OCI-LY7 (cell line): ENCODE data around the gene NCOA7.

Experiments
- EZH2phosphoT487 ChIP-seq: fragments of 200-600 bp; sonication (generic); IDR thresholded peaks from 2 replicates; pipeline ENCODE4 v1.6.1; 2018; ENCODE audit warnings: low read depth, borderline replicate concordance, mild to moderate bottlenecking, mixed run types, antibody characterized with exemption, low read length, moderate library complexity, mixed read lengths
- TF ChIP-seq, protein P1 (sequence below): fragments of 200-600 bp; sonication (generic); conservative IDR thresholded peaks from 2 replicates; pipeline ENCODE4 v1.5.1; 2014; ENCODE audit warnings: mild to moderate bottlenecking, antibody characterized with exemption, low read length, moderate library complexity, mixed read lengths

GRCh38 chr6:125918230-125918629 lies 127.5 kb downstream of the NCOA7 start:
- TF ChIP-seq, protein P1, sequence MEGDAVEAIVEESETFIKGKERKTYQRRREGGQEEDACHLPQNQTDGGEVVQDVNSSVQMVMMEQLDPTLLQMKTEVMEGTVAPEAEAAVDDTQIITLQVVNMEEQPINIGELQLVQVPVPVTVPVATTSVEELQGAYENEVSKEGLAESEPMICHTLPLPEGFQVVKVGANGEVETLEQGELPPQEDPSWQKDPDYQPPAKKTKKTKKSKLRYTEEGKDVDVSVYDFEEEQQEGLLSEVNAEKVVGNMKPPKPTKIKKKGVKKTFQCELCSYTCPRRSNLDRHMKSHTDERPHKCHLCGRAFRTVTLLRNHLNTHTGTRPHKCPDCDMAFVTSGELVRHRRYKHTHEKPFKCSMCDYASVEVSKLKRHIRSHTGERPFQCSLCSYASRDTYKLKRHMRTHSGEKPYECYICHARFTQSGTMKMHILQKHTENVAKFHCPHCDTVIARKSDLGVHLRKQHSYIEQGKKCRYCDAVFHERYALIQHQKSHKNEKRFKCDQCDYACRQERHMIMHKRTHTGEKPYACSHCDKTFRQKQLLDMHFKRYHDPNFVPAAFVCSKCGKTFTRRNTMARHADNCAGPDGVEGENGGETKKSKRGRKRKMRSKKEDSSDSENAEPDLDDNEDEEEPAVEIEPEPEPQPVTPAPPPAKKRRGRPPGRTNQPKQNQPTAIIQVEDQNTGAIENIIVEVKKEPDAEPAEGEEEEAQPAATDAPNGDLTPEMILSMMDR = no peak
- TF ChIP-seq EZH2phosphoT487 = no peak
